ENCODE data around the gene PAXIP1.

DNA sequence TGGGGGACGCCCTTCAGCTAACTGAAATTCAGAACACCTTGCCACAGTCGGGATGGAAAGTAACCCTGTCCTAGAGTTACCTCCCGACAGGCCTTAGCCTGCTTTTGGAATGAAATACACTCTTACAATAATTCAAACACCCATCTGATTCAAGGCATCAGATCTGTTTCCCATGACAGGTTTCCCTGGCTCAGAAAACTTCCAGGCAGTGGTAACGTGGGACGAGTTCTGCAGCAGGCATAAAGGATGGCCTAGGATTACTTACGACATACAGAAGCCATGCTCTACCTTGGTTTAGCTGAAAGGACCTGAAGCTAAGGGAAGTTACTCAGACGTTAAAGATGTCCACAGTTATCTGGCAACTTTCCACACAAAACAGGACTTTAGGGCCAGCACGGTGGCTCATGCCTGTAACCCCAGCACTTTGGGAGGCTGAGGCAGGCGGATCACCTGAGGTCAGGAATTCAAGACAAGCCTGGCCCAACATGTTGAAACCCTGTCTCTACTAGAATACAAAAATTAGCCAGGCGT is 5.0 kb downstream of the PAXIP1 start:
- no peak for TF ChIP-seq POLR2A (IDR thresholded peaks at IDR 0.05; ENCODE audit: low read depth, low read length)
- TF ChIP-seq POLR2AphosphoS5 (IDR thresholded peaks at IDR 0.05; ENCODE audit: low read depth, low read length) = no peak
- TF ChIP-seq TAF1 (IDR thresholded peaks at IDR 0.05; ENCODE audit: borderline replicate concordance, low read depth, low read length) = no peak
